MG63 (cell line): Measurements from ENCODE around the gene ZNF462. TPM values are rescaled to one million over a fixed set of nuclear protein-coding genes. Genes with fewer than 3 reads are reported as not detected.
A peak's percentile ranks its signal among the peaks of the same experiment; 100 is the strongest.
"Not testable (repeated sequence)": the region's sequence is repeated elsewhere in the genome, so short reads cannot be mapped to it uniquely, and the experiment has no call there.

Experiments
- DNase-seq: peaks from one replicate; pipeline ENCODE4 v3.0.0-alpha.2; 2020
- H3K27me3 ChIP-seq: fragments of 250-450 bp; sonication (Bioruptor Pico); 2 replicates; pipeline ENCODE4 v1.5.1; 2020; ENCODE audit warnings: mild to moderate bottlenecking, moderate library complexity
- H3K36me3 ChIP-seq: fragments of 250-450 bp; sonication (Bioruptor Pico); 2 replicates; pipeline ENCODE4 v1.5.1; 2020; ENCODE audit warnings: mild to moderate bottlenecking, moderate library complexity
- H3K4me3 ChIP-seq: fragments of 250-450 bp; sonication (Bioruptor Pico); 2 replicates; pipeline ENCODE4 v1.5.1; 2020; ENCODE audit warnings: mild to moderate bottlenecking, moderate library complexity
- H3K9me3 ChIP-seq: fragments of 250-450 bp; sonication (Bioruptor Pico); 2 replicates; pipeline ENCODE4 v1.5.1; 2020; ENCODE audit warnings: mild to moderate bottlenecking, moderate library complexity
- total RNA-seq: library from RNA; depleted of rRNA; stranded (reverse); fragments of >200 nt; shearing (Covaris generic); gene quantifications from 2 replicates; pipeline ENCODE4 v1.2.3, GENCODE V29; 2014; ENCODE audit warnings: low replicate concordance

ZNF462 gene
- total RNA-seq, 1 experiment from 2014 or later: 6.8 TPM

- H3K36me3 ChIP-seq: no peaks in the 10 kb centered on the region; the same call in 1 of the 2 replicates
- H3K9me3 ChIP-seq: no peaks in the 10 kb centered on the region
Observed at GRCh38 chr9:106981396-106982287, 118.7 kb downstream of the ZNF462 start.

GRCh38 chr9:106982636-106983035 is 119.7 kb downstream of the ZNF462 start:
- H3K9me3 ChIP-seq: no peaks in the 10 kb centered on the region
- H3K4me3 ChIP-seq: no peak overlapping the region
- H3K36me3 ChIP-seq: no peaks in the 10 kb centered on the region; the same call in 1 of the 2 replicates
- H3K27me3 ChIP-seq: no peaks in the 10 kb centered on the region
- no peak for DNase-seq

More at GRCh38 chr9:106981396-106982287, 118.7 kb downstream of the ZNF462 start:
- DNase-seq: no peak
- Histone ChIP-seq H3K27me3 (no peaks in the 10 kb centered on the region), H3K4me3 (no peak overlapping the region)

GRCh38 chr9:106983346-106983745 is 120.4 kb downstream of the ZNF462 start:
- Histone ChIP-seq H3K4me3 (no peak overlapping the region), H3K36me3 (no peaks in the 10 kb centered on the region; the same call in 1 of the 2 replicates), H3K27me3 (no peaks in the 10 kb centered on the region), H3K9me3 (no peaks in the 10 kb centered on the region)
- DNase-seq: no peak

- DNase-seq, H3K9me3 ChIP-seq, H3K36me3 ChIP-seq, H3K4me3 ChIP-seq, H3K27me3 ChIP-seq: not testable (repeated sequence)
Observed at GRCh38 chr9:106989904-106990303, 126.9 kb downstream of the ZNF462 start.

GRCh38 chr9:106992186-106992585 is 129.2 kb downstream of the ZNF462 start:
- no peaks in the 10 kb centered on the region for H3K9me3 ChIP-seq
- no peak overlapping the region for H3K4me3 ChIP-seq
- DNase-seq: no peak
- no peaks in the 10 kb centered on the region for H3K27me3 ChIP-seq
- H3K36me3 ChIP-seq: no peaks in the 10 kb centered on the region

GRCh38 chr9:106993603-106994002 is 130.6 kb downstream of the ZNF462 start:
- Histone ChIP-seq H3K9me3 (no peaks in the 10 kb centered on the region), H3K36me3 (no peaks in the 10 kb centered on the region), H3K4me3 (no peak overlapping the region), H3K27me3 (no peaks in the 10 kb centered on the region)
- no peak for DNase-seq

GRCh38 chr9:106994463-106994862 is 131.5 kb downstream of the ZNF462 start:
- H3K36me3 ChIP-seq: no peaks in the 10 kb centered on the region

GRCh38 chr9:107000218-107000617 is 137.3 kb downstream of the ZNF462 start:
- no peaks in the 10 kb centered on the region for H3K27me3 ChIP-seq
- no peaks in the 10 kb centered on the region for H3K9me3 ChIP-seq
- no peak for DNase-seq
- H3K36me3 ChIP-seq: no peaks in the 10 kb centered on the region
- H3K4me3 ChIP-seq: no peak overlapping the region

More at GRCh38 chr9:106994463-106994862, 131.5 kb downstream of the ZNF462 start:
- Histone ChIP-seq H3K27me3 (no peaks in the 10 kb centered on the region), H3K4me3 (no peak overlapping the region), H3K9me3 (no peaks in the 10 kb centered on the region)
- DNase-seq: no peak

- H3K36me3 ChIP-seq: no peaks in the 10 kb centered on the region
- H3K9me3 ChIP-seq: no peaks in the 10 kb centered on the region
- no peak for DNase-seq
- H3K4me3 ChIP-seq: no peak overlapping the region
- H3K27me3 ChIP-seq: no peaks in the 10 kb centered on the region
Observed at GRCh38 chr9:107005201-107005600, 142.2 kb downstream of the ZNF462 start.

- Histone ChIP-seq H3K27me3 (no peaks in the 10 kb centered on the region), H3K9me3 (no peaks in the 10 kb centered on the region), H3K36me3 (no peaks in the 10 kb centered on the region; the same call in 1 of the 2 replicates), H3K4me3 (no peak overlapping the region)
- no peak for DNase-seq
Observed at GRCh38 chr9:107007402-107007801, 144.4 kb downstream of the ZNF462 start.

GRCh38 chr9:107008011-107008410 is 145.0 kb downstream of the ZNF462 start:
- no peaks in the 10 kb centered on the region for H3K27me3 ChIP-seq
- H3K9me3 ChIP-seq: no peaks in the 10 kb centered on the region
- no peaks in the 10 kb centered on the region; the same call in 1 of the 2 replicates for H3K36me3 ChIP-seq
- H3K4me3 ChIP-seq: no peak overlapping the region
- DNase-seq: no peak

GRCh38 chr9:107008447-107008846 is 145.5 kb downstream of the ZNF462 start:
- no peaks in the 10 kb centered on the region for H3K27me3 ChIP-seq
- no peaks in the 10 kb centered on the region; the same call in 1 of the 2 replicates for H3K36me3 ChIP-seq
- no peak for DNase-seq
- H3K9me3 ChIP-seq: no peaks in the 10 kb centered on the region
- H3K4me3 ChIP-seq: no peak overlapping the region

GRCh38 chr9:107016383-107016782 is 153.4 kb downstream of the ZNF462 start:
- DNase-seq: no peak
- no peaks in the 10 kb centered on the region for H3K27me3 ChIP-seq
- H3K4me3 ChIP-seq: no peak overlapping the region
- H3K36me3 ChIP-seq: no peaks in the 10 kb centered on the region
- no peaks in the 10 kb centered on the region for H3K9me3 ChIP-seq

GRCh38 chr9:107018861-107019545 is 156.0 kb downstream of the ZNF462 start:
- Histone ChIP-seq H3K4me3 (no peak overlapping the region), H3K9me3 (no peaks in the 10 kb centered on the region), H3K27me3 (no peaks in the 10 kb centered on the region)

GRCh38 chr9:107020040-107020530 is 157.1 kb downstream of the ZNF462 start:
- DNase-seq: peak; percentile 76
- no peak overlapping the region for H3K4me3 ChIP-seq
- H3K36me3 ChIP-seq: no peaks in the 10 kb centered on the region
- H3K27me3 ChIP-seq: no peaks in the 10 kb centered on the region
- no peaks in the 10 kb centered on the region for H3K9me3 ChIP-seq

More at GRCh38 chr9:107018861-107019545, 156.0 kb downstream of the ZNF462 start:
- DNase-seq: peak; percentile 74
- no peaks in the 10 kb centered on the region for H3K36me3 ChIP-seq

- DNase-seq: no peak
- Histone ChIP-seq H3K36me3 (no peaks in the 10 kb centered on the region), H3K4me3 (no peak overlapping the region), H3K27me3 (no peaks in the 10 kb centered on the region), H3K9me3 (no peaks in the 10 kb centered on the region)
Observed at GRCh38 chr9:107024193-107024592, 161.2 kb downstream of the ZNF462 start.
